HG03565 (cell line): ENCODE data around the gene ZNHIT2.

Experiments used
- ATAC-seq: cut with Tn5 transposase; IDR thresholded peaks from one replicate; pipeline ENCODE4 v1.9.1; 2021; ENCODE audit warnings: mild to moderate bottlenecking, moderate library complexity; ENCODE audit not compliant: unreplicated experiment

The ZNHIT2 gene

GRCh38 chr11:65134952-65135632 is 17.6 kb upstream of the ZNHIT2 start:
- peak; percentile 49 for ATAC-seq

- ATAC-seq, result peak; percentile 39
Observed at GRCh38 chr11:65134240-65134951, 16.9 kb upstream of the ZNHIT2 start, which contains the start of gene SYVN1. SYVN1 (minus strand) TSS chr11:65134519; CDS start chr11:65133601, 918 bp downstream.

GRCh38 chr11:65133724-65134123 is 16.2 kb upstream of the ZNHIT2 start:
- ATAC-seq, result no peak

- ATAC-seq, result no peak
Observed at GRCh38 chr11:65132988-65133700, 15.6 kb upstream of the ZNHIT2 start.

GRCh38 chr11:65132238-65132987 is 14.9 kb upstream of the ZNHIT2 start:
- no peak for ATAC-seq

- ATAC-seq, result no peak
Observed at GRCh38 chr11:65131895-65132237, 14.4 kb upstream of the ZNHIT2 start.

GRCh38 chr11:65131417-65131776 is 13.9 kb upstream of the ZNHIT2 start:
- no peak for ATAC-seq

GRCh38 chr11:65130631-65131416 is 13.3 kb upstream of the ZNHIT2 start:
- ATAC-seq, result no peak

- no peak for ATAC-seq
Observed at GRCh38 chr11:65129649-65130441, 12.3 kb upstream of the ZNHIT2 start.

GRCh38 chr11:65128182-65129145 is 11.0 kb upstream of the ZNHIT2 start:
- no peak for ATAC-seq

- ATAC-seq, result no peak
Observed at GRCh38 chr11:65127473-65128181, 10.1 kb upstream of the ZNHIT2 start.

- ATAC-seq, result no peak
Observed at GRCh38 chr11:65126624-65127274, 9.2 kb upstream of the ZNHIT2 start.

- no peak for ATAC-seq
Observed at GRCh38 chr11:65125197-65126056, 7.9 kb upstream of the ZNHIT2 start.

GRCh38 chr11:65124480-65125196 is 7.1 kb upstream of the ZNHIT2 start:
- no peak for ATAC-seq

- ATAC-seq, result peak; percentile 59
Observed at GRCh38 chr11:65121865-65122696, 4.6 kb upstream of the ZNHIT2 start, which contains the start of the genes FAU and MRPL49. FAU (minus strand) TSS chr11:65122134; CDS start chr11:65121813, 321 bp downstream. MRPL49 (plus strand) TSS chr11:65122321; CDS start chr11:65122347, 26 bp downstream.
